Measurements from ENCODE around the gene PRR29. TPM values are rescaled to one million over a fixed set of nuclear protein-coding genes. Genes with fewer than 3 reads are reported as not detected.
A peak's percentile ranks its signal among the peaks of the same experiment; 100 is the strongest.

PRR29 gene
- total and polyA plus RNA-seq, 2 donors (not counting 3 experiments of a cell fraction or from before 2014, with no cell fraction given), result 0.39 to 1.2 TPM

DNA sequence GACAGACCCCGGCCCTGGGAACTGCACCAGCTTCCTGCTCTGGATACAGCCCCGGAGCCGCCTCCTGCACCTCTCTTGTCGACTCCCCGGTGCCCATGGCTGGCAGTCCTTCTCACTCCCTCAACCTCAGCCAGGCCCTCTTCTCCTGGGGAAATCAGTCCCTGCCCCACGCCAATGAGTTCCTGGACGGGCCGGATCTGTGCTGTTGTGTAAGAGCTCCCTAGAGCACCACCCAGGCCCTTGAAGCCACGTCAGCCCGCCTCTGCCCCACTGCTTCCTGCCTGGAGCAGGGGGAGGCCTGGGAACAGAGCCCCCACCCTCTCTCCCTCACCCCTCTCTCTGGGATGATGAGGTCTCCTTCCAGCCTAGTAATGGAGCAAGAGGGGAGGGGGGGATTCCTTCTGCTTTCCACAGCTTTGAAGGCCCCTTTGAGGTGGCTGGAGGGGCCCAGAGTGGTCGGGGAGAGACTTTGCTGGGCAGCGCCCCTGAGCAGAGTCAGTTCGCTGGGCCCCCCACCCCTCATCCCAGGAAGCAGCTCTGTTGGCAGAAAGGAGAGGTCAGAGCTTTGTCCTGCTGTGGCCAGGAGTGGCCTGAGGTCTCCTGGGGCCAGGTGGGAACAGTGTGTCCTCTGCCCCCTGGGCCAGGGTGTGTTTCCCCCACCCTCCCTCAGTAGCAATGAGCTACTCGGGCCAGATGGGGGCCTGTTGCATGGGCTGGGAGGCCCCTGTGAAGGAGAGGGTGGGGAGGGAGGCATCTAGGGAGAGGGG, 3.8 kb downstream of the PRR29 start:
- BruUV-seq (replicated peaks), result no TSS peak
- Histone ChIP-seq H3K79me2 (ENCODE audit: control insufficient read depth, insufficient read depth, low read length) (peaks cover 40% of the 10 kb centered on the region), H4K20me1 (replicated peaks; ENCODE audit: control insufficient read depth, extremely low read depth, insufficient read depth, low read length) (no peaks in the 10 kb centered on the region), H3K9me1 (replicated peaks; ENCODE audit: control insufficient read depth, extremely low read depth, insufficient read depth, low read length) (no peaks in the 10 kb centered on the region), H3K36me3 (ENCODE audit: control insufficient read depth in 2 of 2, extremely low read depth in 1 of 2, insufficient read depth in 2 of 2, low read length in 2 of 2) (peaks cover 26 to 29% of the 10 kb centered on the region in 2 experiments), H2AFZ (ENCODE audit: low read depth, low read length) (no peak overlapping the region), H3K9ac (replicated peaks; ENCODE audit: extremely low read depth, insufficient read depth, low read length) (no peak overlapping the region), H3K4me3 (replicated peaks in 1 of 3; ENCODE audit: insufficient read depth in 1 of 3, low read depth in 1 of 3, low read length in 3 of 3) (no peak overlapping the region), H3K27me3 (ENCODE audit: control insufficient read depth in 2 of 2, insufficient read depth in 2 of 2, low read length in 2 of 2) (no peaks in the 10 kb centered on the region), H3K9me3 (replicated peaks; ENCODE audit: control insufficient read depth, insufficient read depth, low read length) (no peaks in the 10 kb centered on the region), H3K4me2 (ENCODE audit: insufficient read depth, low read length) (no peak overlapping the region), H3K4me1 (ENCODE audit: control insufficient read depth, extremely low read depth, insufficient read depth, low read length) (peaks cover 63% of the 10 kb centered on the region), H3K27ac (ENCODE audit: insufficient read depth, low read depth, low read length) (peak overlapping the region; percentile 54)
- ChIA-PET POLR2A (interaction anchor here (1.0 to 2.7 kb wide), 4 partner anchors 15 to 132 kb away, joined by 3 to 13 read pairs (median 8); partner anchors contain the start of gene ICAM2), CTCF (interaction anchor here (0.7 to 6.8 kb wide), 9 partner anchors 12 to 132 kb away, joined by 3 to 140 read pairs (median 6); partner anchors contain the start of gene ICAM2)
- TF ChIP-seq POLR2A (IDR thresholded peaks at IDR 0.05; ENCODE audit: low read depth, low read length) (peak; percentile 56), JUN (IDR thresholded peaks at IDR 0.05; ENCODE audit: borderline replicate concordance, insufficient read depth, insufficient read length, low read depth) (no peak), POLR2AphosphoS5 (IDR thresholded peaks at IDR 0.05; ENCODE audit: insufficient read depth, low read depth, low read length) (peak; percentile 79), MYC (IDR thresholded peaks at IDR 0.05; ENCODE audit: low read depth, low read length) (no peak)
- peak; percentile 74 for FAIRE-seq
- intact Hi-C loops (cut with micrococcal nuclease) (no loop called here), dilution Hi-C loops (cut with MboI; ENCODE audit: extremely low pct_ligation_motif_present, low sequenced_read_pairs) (no loop called here)
- peak; percentile 75 for DNase-seq (ENCODE audit: low read depth, low spot score)

DNA sequence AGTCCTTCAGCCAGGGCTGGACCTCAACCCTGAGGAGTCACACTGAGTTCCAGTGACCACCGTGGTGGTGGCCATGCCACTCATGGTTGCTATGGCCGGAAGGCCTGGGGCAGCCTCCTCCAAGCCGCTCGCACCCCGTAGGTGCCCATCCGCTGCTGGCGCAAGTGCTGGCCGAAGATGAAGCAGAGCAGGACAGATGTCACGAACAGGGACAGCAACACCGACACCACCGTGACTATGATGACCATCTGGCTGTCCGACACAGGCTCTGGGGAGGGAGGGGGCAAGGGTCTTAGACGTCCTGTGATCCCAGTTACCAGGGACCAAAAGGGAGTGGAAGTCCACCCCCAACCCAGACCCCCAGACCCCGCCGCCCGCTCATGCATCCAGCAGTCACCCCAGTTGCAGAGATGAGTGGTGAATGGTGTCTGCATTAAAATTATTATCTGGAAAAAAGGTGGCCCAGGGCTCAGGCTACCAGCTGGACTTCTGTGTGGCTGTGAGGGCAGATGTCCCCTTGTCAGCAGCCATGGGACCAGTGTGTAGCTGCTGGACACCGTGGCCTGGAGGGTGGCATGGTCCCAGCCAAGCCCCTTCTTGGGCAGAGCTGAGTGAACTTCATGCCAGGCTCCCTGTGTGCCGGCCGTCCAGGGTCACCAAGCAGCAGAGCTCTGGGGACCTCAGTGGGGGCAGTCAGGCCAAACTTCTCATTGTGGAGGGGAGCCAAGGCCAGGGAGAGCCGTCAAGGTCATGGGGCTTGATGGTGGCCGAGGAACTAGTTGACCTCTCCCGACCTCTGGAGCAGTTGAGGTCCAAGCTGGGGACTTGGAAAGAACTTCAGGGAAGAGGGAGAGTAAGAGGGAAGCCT, 4.7 kb downstream of the PRR29 start:
- Histone ChIP-seq H4K20me1 (replicated peaks; ENCODE audit: control insufficient read depth, extremely low read depth, insufficient read depth, low read length) (no peaks in the 10 kb centered on the region), H3K27me3 (ENCODE audit: control insufficient read depth in 2 of 2, insufficient read depth in 2 of 2, low read length in 2 of 2) (no peaks in the 10 kb centered on the region), H3K4me1 (ENCODE audit: control insufficient read depth, extremely low read depth, insufficient read depth, low read length) (peaks cover 63% of the 10 kb centered on the region), H3K9me3 (replicated peaks; ENCODE audit: control insufficient read depth, insufficient read depth, low read length) (no peaks in the 10 kb centered on the region), H3K9me1 (replicated peaks; ENCODE audit: control insufficient read depth, extremely low read depth, insufficient read depth, low read length) (no peaks in the 10 kb centered on the region), H3K79me2 (ENCODE audit: control insufficient read depth, insufficient read depth, low read length) (peaks cover 46% of the 10 kb centered on the region), H3K9ac (replicated peaks; ENCODE audit: extremely low read depth, insufficient read depth, low read length) (no peak overlapping the region), H3K27ac (ENCODE audit: insufficient read depth, low read depth, low read length) (peak overlapping the region; percentile 54), H3K4me3 (replicated peaks in 1 of 3; ENCODE audit: insufficient read depth in 1 of 3, low read depth in 1 of 3, low read length in 3 of 3) (no peak overlapping the region), H3K36me3 (ENCODE audit: control insufficient read depth in 2 of 2, extremely low read depth in 1 of 2, insufficient read depth in 2 of 2, low read length in 2 of 2) (peaks cover 26 to 29% of the 10 kb centered on the region in 2 experiments), H2AFZ (ENCODE audit: low read depth, low read length) (no peak overlapping the region), H3K4me2 (ENCODE audit: insufficient read depth, low read length) (no peak overlapping the region)
- TF ChIP-seq EZH2 (IDR thresholded peaks at IDR 0.05; ENCODE audit: borderline replicate concordance, low read depth, low read length, severe bottlenecking) (no peak), POLR2A (IDR thresholded peaks at IDR 0.05; ENCODE audit: low read depth, low read length) (peak; percentile 48), JUN (IDR thresholded peaks at IDR 0.05; ENCODE audit: borderline replicate concordance, insufficient read depth, insufficient read length, low read depth) (no peak)
- TF ChIP-seq, protein P1, sequence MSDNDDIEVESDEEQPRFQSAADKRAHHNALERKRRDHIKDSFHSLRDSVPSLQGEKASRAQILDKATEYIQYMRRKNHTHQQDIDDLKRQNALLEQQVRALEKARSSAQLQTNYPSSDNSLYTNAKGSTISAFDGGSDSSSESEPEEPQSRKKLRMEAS (IDR thresholded peaks at IDR 0.05; ENCODE audit: insufficient read depth, insufficient read length), result no peak
- no peak for FAIRE-seq
- CTCF ChIA-PET, result interaction anchor here (1.0 to 6.8 kb wide), 5 partner anchors 12 to 131 kb away, joined by 3 to 140 read pairs (median 39); partner anchors contain the start of gene ICAM2
- intact Hi-C loops (cut with micrococcal nuclease), result no loop called here
- POLR2A ChIA-PET, result interaction anchor here (0.7 to 2.0 kb wide), 3 partner anchors 14 to 17 kb away, joined by 3 to 13 read pairs (median 4); partner anchors contain the start of gene ICAM2
- BruUV-seq (replicated peaks), result no TSS peak
- DNase-seq (ENCODE audit: low read depth, low spot score), result no peak
- dilution Hi-C loops (cut with MboI; ENCODE audit: extremely low pct_ligation_motif_present, low sequenced_read_pairs), result no loop called here
